Endothelial cell of umbilical vein (primary cell): ENCODE results near the gene TLX1. TPM values are rescaled to one million over a fixed set of nuclear protein-coding genes. Genes with fewer than 3 reads are reported as not detected.

Experiments used
- BruUV-seq: library from RNA; stranded (reverse); fragments of 400-500 nt; replicated peaks from 2 replicates; lab custom pipeline; 2021; lab: Mats Ljungman, UMichigan
- CTCF ChIA-PET: fragments of 300-600, 350-600 bp; sonication (Branson Sonifier 250); formaldehyde crosslinking; loops from one replicate; lab custom pipeline; 2021; ENCODE audit warnings: antibody characterized with exemption, inconsistent platforms; lab: Charles Lee
- POLR2A ChIA-PET: fragments of 300-600, 350-600 bp; sonication (Branson Sonifier 250); formaldehyde crosslinking; loops from one replicate; lab custom pipeline; 2021; ENCODE audit warnings: antibody characterized with exemption, inconsistent platforms; lab: Charles Lee
- DNase-seq: peaks from one replicate; pipeline ENCODE4 v3.0.0-alpha.2; 2011; ENCODE audit warnings: low read depth, low spot score
- FAIRE-seq: peaks from 2 replicates; lab custom pipeline; 2011; peaks lifted over from hg19 to GRCh38; lab: Jason Lieb, UNC
- H2AFZ ChIP-seq: 2 replicates; pipeline ENCODE4 v1.6.0; 2012; ENCODE audit warnings: low read depth, low read length, control low read depth, inconsistent platforms
- H3K27ac ChIP-seq: 2 replicates; pipeline ENCODE4 v1.5.1; 2011; ENCODE audit warnings: low read depth, mild to moderate bottlenecking, control low read depth, low read length, moderate library complexity; ENCODE audit not compliant: insufficient read depth
- H3K27me3 ChIP-seq, 2 experiments: 2 replicates each; pipeline versions ENCODE4 v1.6.0 to v1.6.1; 2011; ENCODE audit warnings: low read length in 2 of 2, mixed read lengths in 1 of 2; ENCODE audit not compliant: control insufficient read depth in 2 of 2, insufficient read depth in 2 of 2
- H3K36me3 ChIP-seq, 2 experiments: 2 replicates in 1 of 2; 3 replicates in 1 of 2; pipeline ENCODE4 v1.5.1; 2011; ENCODE audit warnings: low read length in 2 of 2, mild to moderate bottlenecking in 1 of 2, moderate library complexity in 1 of 2; ENCODE audit not compliant: control insufficient read depth in 2 of 2, insufficient read depth in 2 of 2; ENCODE audit errors: extremely low read depth in 1 of 2
- H3K4me1 ChIP-seq: 3 replicates; pipeline ENCODE4 v1.5.1; 2011; ENCODE audit warnings: mild to moderate bottlenecking, low read length; ENCODE audit not compliant: control insufficient read depth, insufficient read depth; ENCODE audit errors: extremely low read depth
- H3K4me2 ChIP-seq: 2 replicates; pipeline ENCODE4 v1.6.1; 2011; ENCODE audit warnings: low read length, control low read depth, mixed read lengths; ENCODE audit not compliant: insufficient read depth
- H3K4me3 ChIP-seq, 3 experiments: fragments of 200-600 bp in 1 of 3; sonication (generic), shearing (Covaris generic) in 1 of 3; replicated peaks in 1 of 3; 2 replicates each; pipeline ENCODE4 v1.5.1; 2011 to 2016; ENCODE audit warnings: control low read depth in 3 of 3, low read length in 3 of 3, mild to moderate bottlenecking in 2 of 3, inconsistent platforms in 1 of 3, low read depth in 1 of 3, moderate library complexity in 1 of 3; ENCODE audit not compliant: insufficient read depth in 1 of 3
- H3K79me2 ChIP-seq: 2 replicates; pipeline ENCODE4 v1.6.0; 2012; ENCODE audit warnings: low read length, inconsistent platforms; ENCODE audit not compliant: control insufficient read depth, insufficient read depth
- H3K9ac ChIP-seq: replicated peaks from 2 replicates; pipeline ENCODE3; 2011; ENCODE audit warnings: low read length, control low read depth; ENCODE audit not compliant: insufficient read depth; ENCODE audit errors: extremely low read depth
- H3K9me1 ChIP-seq: replicated peaks from 3 replicates; pipeline ENCODE4 v1.6.0; 2011; ENCODE audit warnings: mild to moderate bottlenecking, low read length; ENCODE audit not compliant: control insufficient read depth, insufficient read depth; ENCODE audit errors: extremely low read depth
- H3K9me3 ChIP-seq: replicated peaks from 2 replicates; pipeline ENCODE4 v1.5.1; 2012; ENCODE audit warnings: low read length, inconsistent platforms; ENCODE audit not compliant: control insufficient read depth, insufficient read depth
- H4K20me1 ChIP-seq: replicated peaks from 2 replicates; pipeline ENCODE3; 2011; ENCODE audit warnings: mild to moderate bottlenecking, low read length; ENCODE audit not compliant: control insufficient read depth, insufficient read depth; ENCODE audit errors: extremely low read depth
- EZH2 ChIP-seq: IDR thresholded peaks from 2 replicates; pipeline ENCODE4 v1.6.1; 2012; ENCODE audit warnings: borderline replicate concordance, low read depth, mild to moderate bottlenecking, moderate library complexity, low read length, inconsistent platforms; ENCODE audit not compliant: severe bottlenecking
- FOS ChIP-seq: IDR thresholded peaks from 2 replicates; pipeline ENCODE4 v1.6.1; 2011; ENCODE audit warnings: mild to moderate bottlenecking, low read length, moderate library complexity, borderline replicate concordance; ENCODE audit not compliant: insufficient read depth
- GATA2 ChIP-seq: IDR thresholded peaks from 2 replicates; pipeline ENCODE4 v1.7.0; 2011; ENCODE audit warnings: low read depth, mild to moderate bottlenecking, moderate library complexity, mixed read lengths, low read length; ENCODE audit not compliant: insufficient read length, insufficient read depth
- JUN ChIP-seq: IDR thresholded peaks from 2 replicates; pipeline ENCODE4 v1.6.1; 2011; ENCODE audit warnings: borderline replicate concordance, low read depth; ENCODE audit not compliant: insufficient read length, insufficient read depth
- MAX ChIP-seq: IDR thresholded peaks from 2 replicates; pipeline ENCODE4 v1.6.1; 2011; ENCODE audit not compliant: insufficient read depth, insufficient read length
- MYC ChIP-seq: IDR thresholded peaks from one replicate; pipeline ENCODE4 v1.6.1; 2011; ENCODE audit warnings: mild to moderate bottlenecking, low read depth, low read length
- POLR2A ChIP-seq: IDR thresholded peaks from 2 replicates; pipeline ENCODE4 v1.6.1; 2012; ENCODE audit warnings: low read depth, mild to moderate bottlenecking, control low read depth, low read length
- POLR2AphosphoS5 ChIP-seq: IDR thresholded peaks from 2 replicates; pipeline ENCODE4 v1.6.1; 2012; ENCODE audit warnings: low read depth, mild to moderate bottlenecking, control low read depth, low read length, moderate library complexity; ENCODE audit not compliant: insufficient read depth
- dilution Hi-C: fragments of 300-500 bp; cut with MboI; formaldehyde crosslinking; loops from one replicate; pipeline ENCODE4 v1.15.0; 2019; ENCODE audit warnings: low sequenced_read_pairs; ENCODE audit not compliant: extremely low pct_ligation_motif_present
- intact Hi-C: fragments of 100-400 bp; cut with micrococcal nuclease; formaldehyde crosslinking; loops from one replicate; pipeline ENCODE4 v1.10.0; 2022
- polyA plus RNA-seq, 4 experiments: library from polyadenylated mRNA; depleted of rRNA in 3 of 4; stranded (reverse) in 3 of 4; unstranded in 1 of 4; fragments of >200 nt; gene quantifications; 2 replicates each; pipeline versions ENCODE4 v1.2.1 to v1.2.3, GENCODE V29; 2011 to 2012; ENCODE audit warnings: missing spikeins in 1 of 4
- total RNA-seq: library from RNA; stranded (reverse); gene quantifications from 2 replicates; pipeline ENCODE4 v1.2.3, GENCODE V29; 2021
- TF ChIP-seq, protein P1 (sequence below), 2 donors: IDR thresholded peaks; 1 replicate in 1 of 2; 2 replicates in 1 of 2; pipeline ENCODE4 v1.5.1; 2011; ENCODE audit warnings: low read length in 2 of 2, mild to moderate bottlenecking in 2 of 2, moderate library complexity in 2 of 2, control low read depth in 1 of 2, inconsistent platforms in 1 of 2, low read depth in 1 of 2; ENCODE audit not compliant: insufficient read depth in 1 of 2; ENCODE audit errors: extremely low read depth in 1 of 2

TLX1 gene
- total and polyA plus RNA-seq, 2 donors (not counting 3 experiments of a cell fraction or from before 2014, with no cell fraction given), result not detected

DNA sequence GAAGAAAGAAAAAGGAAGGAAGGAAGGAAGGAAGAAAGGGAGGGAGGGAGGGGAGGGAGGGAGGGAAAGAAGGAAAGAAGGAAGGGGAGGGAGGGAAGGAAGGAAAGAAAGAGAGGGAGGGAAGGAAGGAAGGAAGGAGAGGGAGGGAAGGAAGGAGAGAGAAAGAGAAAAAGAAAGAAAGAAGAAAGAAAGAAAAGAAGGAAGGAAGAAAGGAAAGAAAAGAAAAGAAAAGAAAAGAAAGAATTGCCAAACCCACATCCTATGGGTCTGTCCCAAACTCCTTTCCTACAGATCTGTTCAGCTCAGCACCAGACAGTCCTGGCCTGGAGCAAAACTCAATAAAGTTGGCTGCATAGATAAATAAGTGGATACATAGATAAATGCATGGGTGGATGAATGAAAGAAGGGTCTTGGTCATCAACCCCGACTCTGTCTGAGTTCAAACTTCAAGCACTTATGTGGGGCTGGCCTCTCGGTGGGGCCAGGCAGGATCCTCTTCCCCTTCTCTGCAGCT lies 17.2 kb upstream of the TLX1 start:
- FAIRE-seq (no peak), DNase-seq (no peak)
- TF ChIP-seq MAX (no peak), FOS (no peak), POLR2A (no peak), MYC (no peak), POLR2AphosphoS5 (no peak)
- H3K79me2 ChIP-seq, result no peaks in the 10 kb centered on the region
- no peaks in the 10 kb centered on the region for H3K36me3 ChIP-seq
- peaks cover 12 to 29% of the 10 kb centered on the region in 2 experiments for H3K27me3 ChIP-seq
- H3K9me3 ChIP-seq, result no peaks in the 10 kb centered on the region
- intact Hi-C loops (no loop called here), dilution Hi-C loops (no loop called here)
- ChIA-PET CTCF (interaction anchor here (0.6 kb wide), 1 partner anchor 12 kb away, joined by 3 read pairs; no protein-coding TSS in a partner anchor), POLR2A (no interaction called here)
- H2AFZ ChIP-seq, result no peak overlapping the region
- no peak overlapping the region for H3K9ac ChIP-seq
- no peaks in the 10 kb centered on the region for H3K4me1 ChIP-seq
- H4K20me1 ChIP-seq, result no peaks in the 10 kb centered on the region
- no peak overlapping the region for H3K4me2 ChIP-seq
- H3K4me3 ChIP-seq, result no peak overlapping the region
- no peak overlapping the region for H3K27ac ChIP-seq
- BruUV-seq, result no TSS peak
- H3K9me1 ChIP-seq, result no peaks in the 10 kb centered on the region

DNA sequence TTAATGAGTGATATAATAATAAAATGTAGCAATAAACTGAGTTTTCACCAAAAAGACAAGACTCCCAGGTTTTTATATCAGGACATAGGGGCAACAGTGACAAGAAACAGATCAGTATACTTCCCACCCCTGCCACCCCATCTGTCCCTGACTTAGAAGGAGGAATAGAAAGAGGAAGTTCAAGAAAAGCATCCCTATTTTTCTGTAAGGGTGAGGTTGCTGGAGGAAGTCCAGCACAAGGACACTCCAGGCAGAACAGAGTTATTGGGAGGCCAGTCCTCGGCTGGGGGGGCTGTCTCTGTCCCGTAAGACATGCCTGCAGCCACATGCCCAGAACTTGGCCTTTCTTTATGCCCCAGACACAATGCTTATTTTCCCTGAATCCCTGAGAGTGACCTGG lies 16.5 kb upstream of the TLX1 start:
- dilution Hi-C loops, result no loop called here
- H3K36me3 ChIP-seq, result no peaks in the 10 kb centered on the region
- ChIA-PET CTCF (no interaction called here), POLR2A (no interaction called here)
- no peak overlapping the region for H3K9ac ChIP-seq
- no peak overlapping the region for H3K27ac ChIP-seq
- no peaks in the 10 kb centered on the region for H3K9me1 ChIP-seq
- peaks cover 17 to 36% of the 10 kb centered on the region in 2 experiments for H3K27me3 ChIP-seq
- intact Hi-C loops, result no loop called here
- no peaks in the 10 kb centered on the region for H4K20me1 ChIP-seq
- TF ChIP-seq POLR2AphosphoS5, result no peak
- TF ChIP-seq POLR2A, result no peak
- no peak for TF ChIP-seq JUN
- TF ChIP-seq FOS, result no peak
- TF ChIP-seq MYC, result no peak
- TF ChIP-seq EZH2, result no peak
- TF ChIP-seq, protein P1, sequence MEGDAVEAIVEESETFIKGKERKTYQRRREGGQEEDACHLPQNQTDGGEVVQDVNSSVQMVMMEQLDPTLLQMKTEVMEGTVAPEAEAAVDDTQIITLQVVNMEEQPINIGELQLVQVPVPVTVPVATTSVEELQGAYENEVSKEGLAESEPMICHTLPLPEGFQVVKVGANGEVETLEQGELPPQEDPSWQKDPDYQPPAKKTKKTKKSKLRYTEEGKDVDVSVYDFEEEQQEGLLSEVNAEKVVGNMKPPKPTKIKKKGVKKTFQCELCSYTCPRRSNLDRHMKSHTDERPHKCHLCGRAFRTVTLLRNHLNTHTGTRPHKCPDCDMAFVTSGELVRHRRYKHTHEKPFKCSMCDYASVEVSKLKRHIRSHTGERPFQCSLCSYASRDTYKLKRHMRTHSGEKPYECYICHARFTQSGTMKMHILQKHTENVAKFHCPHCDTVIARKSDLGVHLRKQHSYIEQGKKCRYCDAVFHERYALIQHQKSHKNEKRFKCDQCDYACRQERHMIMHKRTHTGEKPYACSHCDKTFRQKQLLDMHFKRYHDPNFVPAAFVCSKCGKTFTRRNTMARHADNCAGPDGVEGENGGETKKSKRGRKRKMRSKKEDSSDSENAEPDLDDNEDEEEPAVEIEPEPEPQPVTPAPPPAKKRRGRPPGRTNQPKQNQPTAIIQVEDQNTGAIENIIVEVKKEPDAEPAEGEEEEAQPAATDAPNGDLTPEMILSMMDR (IDR thresholded peaks at IDR 0.05; ENCODE audit: extremely low read depth in 1 of 2, insufficient read depth in 1 of 2, low read depth in 1 of 2, low read length in 2 of 2), result no peak
- no peak for TF ChIP-seq GATA2
- no TSS peak for BruUV-seq
- H3K4me3 ChIP-seq, result no peak overlapping the region
- no peak for FAIRE-seq
- no peak for DNase-seq
- H3K9me3 ChIP-seq, result no peaks in the 10 kb centered on the region
- no peaks in the 10 kb centered on the region for H3K79me2 ChIP-seq
- H3K4me2 ChIP-seq, result no peak overlapping the region
- no peak overlapping the region for H2AFZ ChIP-seq
- no peaks in the 10 kb centered on the region for H3K4me1 ChIP-seq
